A673 (cell line): Measurements from ENCODE around the gene PXDN. TPM values are rescaled to one million over a fixed set of nuclear protein-coding genes. Genes with fewer than 3 reads are reported as not detected.

Experiments
- BruUV-seq: library from RNA; stranded (reverse); fragments of 400-500 nt; replicated peaks from 2 replicates; lab custom pipeline; 2021; lab: Mats Ljungman, UMichigan
- CTCF ChIA-PET: fragments of 300-600 bp; sonication (Branson Sonifier 250); formaldehyde crosslinking; loops from one replicate; lab custom pipeline; 2022; ENCODE audit warnings: antibody characterized with exemption; lab: Charles Lee
- POLR2A ChIA-PET: fragments of 300-600 bp; sonication (Branson Sonifier 250); formaldehyde crosslinking; loops from one replicate; lab custom pipeline; 2022; ENCODE audit warnings: antibody characterized with exemption; ENCODE audit not compliant: low non-redundant PET; lab: Charles Lee
- DNase-seq: peaks from one replicate; pipeline ENCODE4 v3.0.0-alpha.2; 2015; ENCODE audit warnings: low spot score
- H3K27ac ChIP-seq: fragments of 200-600 bp; sonication (generic); 2 replicates; pipeline ENCODE4 v1.5.1; 2016; ENCODE audit warnings: mixed run types, low read depth, mild to moderate bottlenecking, mixed read lengths, antibody characterized with exemption, low read length; ENCODE audit not compliant: poor library complexity, severe bottlenecking
- H3K27me3 ChIP-seq: fragments of 200-600 bp; sonication (generic); replicated peaks from 2 replicates; pipeline ENCODE4 v1.6.1; 2017; ENCODE audit warnings: mixed run types, low read depth, mild to moderate bottlenecking, mixed read lengths, antibody characterized with exemption, low read length; ENCODE audit not compliant: insufficient read depth, poor library complexity
- H3K36me3 ChIP-seq: fragments of 200-600 bp; sonication (generic); 2 replicates; pipeline ENCODE4 v1.6.1; 2016; ENCODE audit warnings: mixed run types, mild to moderate bottlenecking, mixed read lengths, antibody characterized with exemption, low read length; ENCODE audit not compliant: insufficient read depth, poor library complexity, severe bottlenecking
- H3K4me1 ChIP-seq: fragments of 200-600 bp; sonication (generic); 2 replicates; pipeline ENCODE4 v1.6.1; 2017; ENCODE audit warnings: mixed run types, mild to moderate bottlenecking, mixed read lengths, antibody characterized with exemption, low read length; ENCODE audit not compliant: insufficient read depth, poor library complexity, severe bottlenecking
- H3K4me3 ChIP-seq: fragments of 200-600 bp; sonication (generic); 2 replicates; pipeline ENCODE4 v1.5.1; 2016; ENCODE audit warnings: low read depth, mixed run types, mild to moderate bottlenecking, mixed read lengths, low read length; ENCODE audit not compliant: poor library complexity, severe bottlenecking
- H3K9me3 ChIP-seq: fragments of 200-600 bp; sonication (generic); 2 replicates; pipeline ENCODE4 v1.6.1; 2016; ENCODE audit warnings: mixed run types, low read depth, mild to moderate bottlenecking, mixed read lengths, antibody characterized with exemption, low read length; ENCODE audit not compliant: poor library complexity, severe bottlenecking
- EZH2 ChIP-seq: fragments of 200-600 bp; sonication (generic); IDR thresholded peaks from 2 replicates; pipeline ENCODE4 v1.6.1; 2017; ENCODE audit warnings: borderline replicate concordance, low read depth, mild to moderate bottlenecking, mixed read lengths, antibody characterized with exemption, low read length; ENCODE audit not compliant: poor library complexity, severe bottlenecking
- intact Hi-C: fragments of 100-400 bp; cut with micrococcal nuclease; formaldehyde crosslinking; loops from one replicate; pipeline ENCODE4 v1.10.0; 2022; ENCODE audit not compliant: unreplicated experiment
- total RNA-seq: library from RNA; stranded (reverse); gene quantifications from 2 replicates; pipeline ENCODE4 v1.2.3, GENCODE V29; 2021
- TF ChIP-seq, protein P1 (sequence below): fragments of 300-800, 200-600 bp; sonication (generic); conservative IDR thresholded peaks from 2 replicates; pipeline ENCODE4 v1.5.1; 2017; ENCODE audit warnings: low read depth, mild to moderate bottlenecking, antibody characterized with exemption, low read length, moderate library complexity, mixed read lengths

The PXDN gene
- total RNA-seq, 1 experiment from 2014 or later: 162 TPM

DNA sequence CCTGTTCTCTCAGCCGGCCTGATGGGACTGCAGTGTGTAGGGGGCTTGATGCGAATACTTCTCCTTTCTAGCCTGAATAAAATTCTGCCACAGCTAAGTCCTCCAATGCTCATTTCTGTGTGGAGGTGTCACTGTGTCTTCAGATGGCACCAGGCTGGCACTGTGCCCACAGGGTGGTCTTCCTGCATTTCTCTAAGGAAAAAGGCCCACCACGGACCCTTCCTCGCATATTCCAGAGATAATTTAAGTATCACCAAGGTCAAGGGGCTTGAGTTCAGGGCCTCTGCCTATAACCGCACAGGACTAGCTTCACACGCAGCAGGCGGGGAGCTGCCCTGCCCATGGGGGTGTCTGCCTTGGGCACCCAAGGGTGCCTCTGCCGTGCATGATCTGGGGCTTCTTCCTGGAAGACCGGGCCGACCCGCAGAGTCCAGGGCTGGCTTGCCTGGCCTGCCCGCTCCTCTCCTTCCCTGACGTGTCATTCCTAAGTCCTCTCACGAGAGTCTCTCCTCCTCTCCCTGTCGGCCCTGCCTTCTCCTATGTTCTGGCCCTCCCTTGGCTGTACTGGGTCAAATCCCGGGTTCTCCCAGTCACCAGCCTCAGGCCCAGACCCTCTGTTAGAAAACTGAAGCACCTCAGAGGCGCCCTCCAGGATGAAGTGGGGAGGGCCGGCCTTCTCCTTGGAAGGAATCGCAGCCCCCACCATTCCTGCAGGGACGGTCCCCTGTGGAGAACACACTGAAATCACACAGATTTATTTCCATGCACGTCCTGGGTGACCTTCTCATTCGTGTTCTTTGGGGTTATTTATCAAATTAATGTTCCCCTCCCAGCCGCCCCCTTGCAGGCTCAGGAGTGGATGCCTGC is 48.9 kb upstream of the PXDN start:
- POLR2A ChIA-PET: no interaction called here
- H3K27ac ChIP-seq: no peak overlapping the region
- CTCF ChIA-PET: no interaction called here
- no peak for DNase-seq
- TF ChIP-seq EZH2: no peak
- TF ChIP-seq, protein P1, sequence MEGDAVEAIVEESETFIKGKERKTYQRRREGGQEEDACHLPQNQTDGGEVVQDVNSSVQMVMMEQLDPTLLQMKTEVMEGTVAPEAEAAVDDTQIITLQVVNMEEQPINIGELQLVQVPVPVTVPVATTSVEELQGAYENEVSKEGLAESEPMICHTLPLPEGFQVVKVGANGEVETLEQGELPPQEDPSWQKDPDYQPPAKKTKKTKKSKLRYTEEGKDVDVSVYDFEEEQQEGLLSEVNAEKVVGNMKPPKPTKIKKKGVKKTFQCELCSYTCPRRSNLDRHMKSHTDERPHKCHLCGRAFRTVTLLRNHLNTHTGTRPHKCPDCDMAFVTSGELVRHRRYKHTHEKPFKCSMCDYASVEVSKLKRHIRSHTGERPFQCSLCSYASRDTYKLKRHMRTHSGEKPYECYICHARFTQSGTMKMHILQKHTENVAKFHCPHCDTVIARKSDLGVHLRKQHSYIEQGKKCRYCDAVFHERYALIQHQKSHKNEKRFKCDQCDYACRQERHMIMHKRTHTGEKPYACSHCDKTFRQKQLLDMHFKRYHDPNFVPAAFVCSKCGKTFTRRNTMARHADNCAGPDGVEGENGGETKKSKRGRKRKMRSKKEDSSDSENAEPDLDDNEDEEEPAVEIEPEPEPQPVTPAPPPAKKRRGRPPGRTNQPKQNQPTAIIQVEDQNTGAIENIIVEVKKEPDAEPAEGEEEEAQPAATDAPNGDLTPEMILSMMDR: no peak
- H3K27me3 ChIP-seq: no peaks in the 10 kb centered on the region
- H3K4me3 ChIP-seq: no peak overlapping the region
- BruUV-seq: no TSS peak
- H3K36me3 ChIP-seq: no peaks in the 10 kb centered on the region
- peaks cover 12% of the 10 kb centered on the region for H3K4me1 ChIP-seq
- H3K9me3 ChIP-seq: no peaks in the 10 kb centered on the region
- intact Hi-C loops: no loop called here

DNA sequence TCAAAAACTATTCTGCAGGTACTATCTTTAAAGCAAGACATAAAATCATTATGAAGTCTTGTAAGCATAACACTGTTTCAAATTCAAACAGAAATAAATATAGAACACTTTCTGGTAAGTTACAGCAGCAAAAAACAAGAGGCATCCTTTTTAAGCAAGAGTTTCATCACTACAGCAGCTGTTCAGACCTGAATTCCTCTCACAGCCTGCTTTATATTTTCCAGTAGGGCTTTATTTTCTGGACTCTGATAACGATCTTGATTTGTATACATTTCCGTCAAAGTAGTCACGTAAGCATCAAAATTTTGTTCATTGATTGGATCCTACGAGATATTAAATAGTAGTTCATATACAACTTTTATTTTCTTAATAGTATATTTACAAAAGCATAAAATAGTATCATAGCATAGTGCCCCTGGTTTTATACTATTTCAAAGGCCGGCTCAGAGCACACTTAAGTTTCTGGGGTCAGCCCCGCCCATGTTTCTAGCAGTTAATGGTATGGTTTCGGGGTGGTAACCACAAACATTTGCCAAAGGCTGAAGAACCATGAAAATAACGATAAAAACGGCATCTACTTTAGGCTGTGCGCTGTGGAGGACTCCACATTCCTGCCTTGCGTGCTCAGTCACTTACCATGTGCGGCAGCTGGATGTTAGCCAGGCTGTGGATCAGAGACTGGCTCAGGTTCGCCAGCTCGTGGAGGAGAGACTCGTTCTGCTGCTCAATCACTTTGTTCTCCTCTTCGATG is 47.5 kb upstream of the PXDN start:
- no peaks in the 10 kb centered on the region for H3K36me3 ChIP-seq
- peaks cover 17% of the 10 kb centered on the region for H3K4me1 ChIP-seq
- TF ChIP-seq, protein P1: no peak
- no peak for TF ChIP-seq EZH2
- BruUV-seq: no TSS peak
- H3K9me3 ChIP-seq: no peaks in the 10 kb centered on the region
- ChIA-PET CTCF (interaction anchor here (0.6 kb wide), 1 partner anchor 183 kb away, joined by 8 read pairs; no protein-coding TSS in a partner anchor), POLR2A (interaction anchor here (0.6 kb wide), 1 partner anchor 1673 kb away, joined by 3 read pairs; no protein-coding TSS in a partner anchor)
- intact Hi-C loops: no loop called here
- H3K4me3 ChIP-seq: no peak overlapping the region
- H3K27me3 ChIP-seq: no peaks in the 10 kb centered on the region
- H3K27ac ChIP-seq: no peak overlapping the region
- DNase-seq: peak; percentile 23

DNA sequence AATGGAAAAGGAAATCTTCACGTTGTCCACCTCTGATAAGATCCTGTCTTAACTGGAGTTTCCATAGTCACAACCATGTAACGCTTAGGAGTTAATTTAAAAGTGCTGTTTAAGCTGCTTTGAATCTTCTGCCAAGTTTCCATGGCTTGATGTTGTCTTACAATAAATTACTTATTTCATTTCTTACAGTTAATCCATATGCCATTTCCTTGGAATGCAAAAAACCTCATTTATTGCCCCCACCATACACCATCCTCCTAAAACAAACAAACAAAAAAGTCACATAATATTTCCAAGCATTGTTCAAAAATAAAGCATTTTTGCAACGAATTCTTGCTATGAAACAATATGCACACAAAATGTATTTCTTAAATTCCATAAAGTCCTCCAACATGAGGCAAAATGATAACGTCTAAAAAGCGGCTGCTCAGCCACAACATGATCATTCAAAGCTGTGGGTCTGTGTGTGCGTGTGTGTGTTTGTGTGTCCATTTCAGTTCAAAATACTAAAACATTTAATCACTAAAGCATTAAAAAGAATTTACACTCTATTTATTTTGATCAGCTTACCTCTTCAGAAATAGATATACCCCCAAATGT is 46.8 kb upstream of the PXDN start:
- no peaks in the 10 kb centered on the region for H3K27me3 ChIP-seq
- POLR2A ChIA-PET: no interaction called here
- H3K27ac ChIP-seq: no peak overlapping the region
- no peaks in the 10 kb centered on the region for H3K36me3 ChIP-seq
- BruUV-seq: no TSS peak
- H3K4me3 ChIP-seq: no peak overlapping the region
- CTCF ChIA-PET: interaction anchor here (0.5 kb wide), 1 partner anchor 1637 kb away, joined by 3 read pairs; no protein-coding TSS in a partner anchor
- TF ChIP-seq EZH2: no peak
- intact Hi-C loops: no loop called here
- H3K4me1 ChIP-seq: peaks cover 17% of the 10 kb centered on the region
- DNase-seq: no peak
- no peaks in the 10 kb centered on the region for H3K9me3 ChIP-seq
